HT1080 (cell line): ENCODE results near the gene RAB26. TPM values are rescaled to one million over a fixed set of nuclear protein-coding genes. Genes with fewer than 3 reads are reported as not detected.

Experiments used
- DNase-seq: peaks from one replicate; pipeline ENCODE4 v3.0.0-alpha.2; 2015; ENCODE audit warnings: low read depth
- total RNA-seq: library from RNA; depleted of rRNA; stranded (reverse); fragments of >200 nt; shearing (Covaris generic); gene quantifications from 2 replicates; pipeline ENCODE4 v1.2.3, GENCODE V29; 2014

Gene RAB26
- total RNA-seq, 1 experiment from 2014 or later = 13.4 TPM

DNA sequence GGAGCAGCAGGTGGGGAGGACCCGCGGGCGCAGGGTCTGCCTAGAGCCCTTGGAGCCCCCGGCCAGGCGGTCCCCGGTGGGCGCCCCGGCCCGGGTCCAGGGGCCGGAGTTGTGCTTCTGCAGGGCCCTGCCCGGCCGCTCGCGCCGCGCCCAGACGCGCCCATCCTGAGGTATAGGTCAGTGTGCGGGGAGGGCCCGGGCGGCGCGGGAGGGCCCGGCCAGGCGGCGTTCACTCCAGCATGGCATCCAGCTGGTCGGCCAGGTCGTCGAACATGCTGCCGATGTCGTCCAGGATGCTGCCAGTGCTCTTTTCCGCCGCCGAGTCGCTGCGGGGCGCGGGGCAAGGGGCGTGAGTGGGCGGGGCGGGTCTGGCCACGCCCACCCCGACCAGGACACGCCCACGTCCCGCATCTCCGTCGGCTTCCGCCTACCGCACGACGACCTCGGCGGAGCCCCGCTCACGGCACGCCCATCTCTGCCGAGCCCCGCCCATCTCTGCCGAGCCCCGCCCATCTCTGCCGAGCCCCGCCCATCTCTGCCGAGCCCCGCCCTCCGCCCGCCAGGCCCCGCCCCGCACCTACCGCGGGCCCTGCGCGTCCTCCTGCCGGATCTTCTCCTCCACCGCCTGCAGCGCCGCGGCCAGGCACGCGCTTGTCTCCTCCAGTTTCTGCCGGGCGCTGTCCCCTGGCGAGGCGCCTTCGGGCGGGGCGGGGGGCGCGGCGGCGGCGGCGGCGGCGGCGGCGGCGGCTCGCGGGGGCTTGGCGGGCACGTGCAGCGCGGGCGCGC lies 30.1 kb downstream of the RAB26 start:
- DNase-seq = no peak

DNA sequence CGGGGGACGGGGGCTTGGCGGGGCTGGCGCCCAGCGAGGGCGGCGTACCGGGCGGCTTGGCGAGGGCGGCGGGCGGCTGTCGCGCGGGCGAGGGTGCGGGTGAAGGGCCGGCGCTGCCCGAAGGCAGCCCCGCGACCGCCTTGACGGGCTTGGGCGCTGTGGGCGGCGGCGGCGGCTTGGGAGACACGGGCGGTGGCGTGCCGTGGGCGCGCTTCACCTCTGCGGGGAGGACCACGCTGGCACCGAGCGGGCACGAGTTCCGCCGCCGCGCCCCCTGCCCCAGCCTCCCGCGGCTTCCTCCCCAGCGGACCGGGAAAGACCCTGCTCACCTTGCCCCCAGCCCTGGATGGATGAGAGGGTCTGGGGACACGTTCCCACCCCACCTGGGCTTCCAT lies 30.7 kb downstream of the RAB26 start:
- DNase-seq = no peak

DNA sequence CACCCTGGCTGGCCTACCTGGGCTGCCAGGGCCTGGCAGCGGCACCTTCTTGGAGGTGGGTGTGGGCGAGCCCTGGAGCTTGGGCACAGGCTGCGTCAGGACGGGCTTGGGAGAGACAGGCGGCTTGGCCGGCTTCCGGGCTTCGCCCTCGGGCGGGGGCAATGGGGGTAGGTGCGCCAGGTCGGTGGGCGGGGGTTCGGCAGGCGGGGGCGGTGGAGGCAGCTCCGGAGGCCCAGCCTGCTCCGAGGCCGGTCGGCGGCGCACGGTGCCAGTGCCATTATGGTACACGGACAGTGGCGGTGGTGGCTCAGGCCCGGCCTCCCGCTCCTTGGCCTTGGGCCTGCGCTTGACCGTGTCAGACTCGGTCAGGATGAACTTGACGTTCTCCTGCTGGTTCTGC lies 31.2 kb downstream of the RAB26 start:
- no peak for DNase-seq

DNA sequence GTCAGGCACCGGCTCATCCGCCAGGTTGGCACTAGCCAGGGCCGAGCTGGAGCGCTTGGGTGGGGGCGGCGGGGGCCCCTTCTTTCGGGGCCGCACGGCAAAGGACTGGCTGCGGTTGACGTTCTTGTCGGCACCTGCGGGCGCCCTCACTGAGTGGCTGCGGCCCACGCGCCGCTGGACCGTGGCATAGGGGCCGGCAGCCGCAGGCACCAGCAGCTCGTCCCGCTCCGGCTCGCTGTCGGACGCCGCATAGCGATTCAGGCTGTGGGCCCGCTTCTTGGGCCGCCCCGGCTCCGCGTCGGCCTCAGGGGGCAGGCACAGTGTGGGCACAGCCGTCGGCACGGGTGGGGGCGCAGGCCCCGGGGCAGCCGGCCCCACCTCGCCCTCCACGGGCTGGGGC lies 32.0 kb downstream of the RAB26 start:
- DNase-seq = no peak

DNA sequence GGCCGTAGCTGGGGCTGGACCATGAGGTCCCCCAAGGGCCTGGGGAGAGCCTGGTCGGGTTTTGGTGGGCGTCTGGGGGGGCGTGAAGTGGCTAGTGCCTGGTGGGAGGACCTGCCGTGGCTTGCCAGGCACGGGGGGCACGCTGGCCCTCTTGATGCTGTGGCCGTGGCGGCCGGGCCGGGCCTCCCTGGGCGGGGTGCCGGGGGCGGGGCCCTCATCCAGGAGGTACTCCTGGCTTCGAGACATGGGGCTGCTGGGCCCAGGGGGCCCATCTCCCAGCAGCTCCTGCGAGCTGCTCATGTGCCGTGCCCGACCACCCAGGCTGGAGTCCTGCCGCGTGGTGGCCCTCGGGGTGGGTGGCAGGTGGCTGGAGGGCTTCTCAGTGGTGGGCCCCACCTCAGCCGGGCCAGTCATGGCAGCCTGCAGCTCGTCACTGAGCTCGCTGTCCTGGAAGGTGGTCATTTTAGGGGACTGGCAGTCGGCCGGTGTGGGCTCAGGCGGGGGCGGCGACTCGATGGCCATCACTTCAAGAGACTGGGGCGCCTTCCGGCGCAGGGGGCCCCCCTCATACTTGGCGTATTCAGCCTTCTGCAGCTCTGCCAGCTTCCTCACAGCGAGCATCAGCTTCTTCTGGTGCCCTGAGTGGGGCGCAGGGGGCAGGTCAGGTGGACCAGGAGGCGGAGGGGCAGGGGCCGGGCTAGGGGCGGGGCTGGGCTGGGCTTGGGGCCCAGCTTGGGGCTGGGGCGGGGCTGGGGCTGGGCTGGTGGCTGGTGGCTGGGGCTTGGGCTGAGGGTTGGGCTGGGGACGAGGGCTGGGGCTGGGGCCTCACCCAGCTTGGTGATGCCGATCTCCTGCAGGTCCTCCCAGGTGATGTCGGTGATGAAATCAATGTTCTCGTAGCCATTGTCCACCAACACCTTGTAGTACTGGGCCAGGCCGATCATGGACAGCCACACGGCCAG lies 32.8 kb downstream of the RAB26 start:
- DNase-seq = no peak

DNA sequence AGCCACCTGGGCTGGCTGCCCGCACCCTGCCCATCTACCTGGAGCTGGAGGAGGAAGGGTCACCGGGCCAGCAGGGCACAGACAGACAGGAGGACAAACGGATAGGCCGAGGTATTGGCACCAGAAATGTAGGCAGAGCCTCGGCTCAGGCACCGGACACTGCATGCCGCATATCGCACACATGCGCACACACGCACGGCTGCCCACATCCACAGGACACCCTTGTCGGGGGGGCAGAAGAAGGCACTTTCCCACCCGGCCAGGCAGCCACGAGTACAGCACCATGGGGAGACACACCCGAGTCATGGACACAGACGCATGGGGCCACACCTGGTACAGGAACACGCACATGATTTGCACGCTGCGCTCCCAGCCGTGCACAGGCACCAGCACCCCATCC lies 33.5 kb downstream of the RAB26 start:
- no peak for DNase-seq

DNA sequence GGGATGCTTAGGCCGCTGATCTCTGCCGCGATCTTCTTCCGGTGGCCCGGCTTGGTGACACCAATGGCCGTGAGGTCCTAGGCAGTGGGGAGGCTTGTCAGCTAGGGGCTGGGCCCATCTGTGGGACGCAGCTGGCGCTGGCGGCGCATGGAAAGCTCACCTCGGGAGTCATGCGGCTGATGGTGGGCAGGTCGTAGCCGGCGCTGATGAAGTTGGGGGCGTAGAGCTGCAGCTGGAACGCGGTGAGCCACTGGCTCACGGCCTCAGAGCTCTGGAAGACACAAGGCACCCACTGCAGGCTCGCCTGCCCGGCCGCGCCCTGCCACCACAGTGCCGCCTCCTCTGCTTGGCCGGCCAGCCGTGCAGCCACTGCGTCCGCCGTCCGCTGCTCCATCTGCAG lies 35.2 kb downstream of the RAB26 start:
- no peak for DNase-seq

DNA sequence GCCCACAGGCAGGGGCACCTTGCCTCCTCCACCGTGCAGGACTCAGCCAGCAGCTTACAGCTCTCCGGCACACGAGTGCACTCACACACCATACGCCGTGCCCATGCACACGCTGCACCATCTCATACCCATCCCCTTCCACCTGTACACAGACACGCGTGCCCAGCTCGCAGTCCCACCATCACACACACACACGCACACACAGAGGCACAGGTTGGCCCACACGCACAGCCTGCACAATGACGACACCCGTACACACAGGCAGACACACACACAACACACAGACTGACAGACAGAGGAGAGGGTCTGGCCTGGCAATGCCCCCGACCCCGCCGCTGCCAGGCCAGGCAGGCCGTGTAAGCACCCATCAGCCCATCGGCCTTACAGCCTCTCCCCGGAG lies 35.9 kb downstream of the RAB26 start:
- DNase-seq = no peak

DNA sequence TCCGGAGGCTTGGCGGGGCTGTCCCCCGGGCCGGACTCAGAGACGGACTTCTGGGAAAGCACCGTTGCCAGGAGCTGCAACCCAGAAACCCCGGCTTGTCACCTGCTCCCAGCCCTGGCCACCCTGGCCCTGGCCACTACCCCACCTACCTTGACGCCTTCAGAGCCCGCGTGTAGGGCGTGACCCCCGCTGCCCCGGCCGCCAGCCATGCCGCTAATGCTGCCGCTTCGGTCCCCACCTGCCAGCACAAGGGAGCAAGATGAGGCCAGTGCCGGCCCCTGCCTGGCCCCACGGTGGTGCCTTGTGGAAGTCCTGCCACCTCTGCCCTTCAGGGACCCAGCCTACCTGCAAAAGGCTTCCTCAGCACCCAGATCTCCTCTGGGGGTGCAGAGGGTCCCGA lies 36.5 kb downstream of the RAB26 start:
- DNase-seq = no peak

DNA sequence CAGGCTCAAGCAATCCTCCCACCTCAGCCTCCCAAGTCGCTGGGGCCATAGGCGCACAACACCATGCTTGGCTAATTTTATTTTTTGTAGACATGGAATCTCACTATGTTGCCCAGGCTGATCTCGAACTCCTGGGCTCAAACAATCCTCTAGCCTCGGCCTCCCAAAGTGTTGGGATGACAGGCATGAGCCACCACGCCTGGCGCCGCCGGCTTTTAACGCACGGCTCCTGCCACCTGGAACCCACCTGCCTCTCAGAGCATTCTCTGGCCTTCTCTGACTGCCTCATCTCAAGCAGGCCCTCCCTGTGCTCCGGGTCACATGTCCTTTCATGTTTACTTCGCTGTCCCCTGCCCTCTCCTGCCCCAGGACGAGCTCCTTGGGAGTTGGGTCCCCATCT lies 37.6 kb downstream of the RAB26 start:
- DNase-seq = no peak

DNA sequence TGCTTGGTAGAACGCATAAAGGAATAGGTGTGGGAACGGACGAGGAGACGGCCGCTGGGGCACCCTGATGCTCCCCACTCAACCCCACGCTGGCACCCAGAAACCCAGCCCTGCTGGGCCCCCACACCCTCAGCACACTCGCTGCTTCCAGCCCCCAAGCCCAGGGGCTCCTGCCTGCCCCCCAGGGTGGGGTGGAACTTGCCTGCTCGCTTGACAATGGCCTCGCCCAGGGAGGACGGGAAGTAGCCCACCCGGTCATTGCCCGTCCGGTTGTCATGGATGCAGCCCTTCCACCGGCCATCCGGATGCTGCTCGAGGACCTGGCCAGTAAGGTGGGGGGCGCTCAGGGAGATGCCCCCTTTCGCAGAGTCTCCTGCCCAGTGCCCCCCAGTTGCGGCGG lies 38.1 kb downstream of the RAB26 start:
- no peak for DNase-seq

DNA sequence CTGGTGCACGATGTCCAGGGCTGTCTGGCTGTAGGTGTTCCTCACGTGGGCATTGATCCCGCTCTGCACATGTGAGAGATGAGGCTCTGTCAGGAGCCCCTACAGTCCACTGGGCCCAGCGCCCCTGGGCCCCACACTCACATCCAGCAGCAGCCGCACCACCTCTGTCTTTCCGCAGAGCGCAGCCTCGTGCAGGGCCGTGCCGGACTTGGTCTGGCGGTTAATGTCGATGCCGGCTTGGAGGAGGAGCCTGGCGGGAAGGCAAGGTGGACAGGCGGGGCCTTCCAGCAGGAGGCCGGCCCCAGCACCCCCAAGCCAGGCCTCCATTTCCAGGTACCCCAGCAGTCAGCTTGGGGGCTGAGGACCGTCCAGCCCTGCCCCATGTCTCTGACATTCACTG lies 38.8 kb downstream of the RAB26 start:
- DNase-seq = no peak

DNA sequence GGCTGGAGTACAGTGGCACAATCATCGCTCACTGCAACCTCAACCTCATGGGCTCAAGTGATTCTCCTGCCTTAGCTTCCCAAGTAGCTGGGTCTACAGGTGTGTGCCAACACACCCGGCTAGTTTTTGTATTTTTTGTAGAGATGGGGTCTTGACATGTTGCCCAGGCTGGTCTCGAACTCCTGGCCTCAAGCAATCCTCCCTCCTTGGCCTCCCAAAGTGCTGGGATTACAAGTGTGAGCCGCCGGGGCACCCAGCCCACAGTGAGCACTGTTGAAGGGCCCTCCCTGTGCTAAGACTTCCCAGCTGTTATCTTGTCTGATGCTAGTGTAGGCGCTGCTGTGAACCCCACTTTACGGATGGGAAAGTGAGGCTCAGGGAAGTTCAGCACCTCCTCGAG lies 40.0 kb downstream of the RAB26 start:
- DNase-seq = no peak

DNA sequence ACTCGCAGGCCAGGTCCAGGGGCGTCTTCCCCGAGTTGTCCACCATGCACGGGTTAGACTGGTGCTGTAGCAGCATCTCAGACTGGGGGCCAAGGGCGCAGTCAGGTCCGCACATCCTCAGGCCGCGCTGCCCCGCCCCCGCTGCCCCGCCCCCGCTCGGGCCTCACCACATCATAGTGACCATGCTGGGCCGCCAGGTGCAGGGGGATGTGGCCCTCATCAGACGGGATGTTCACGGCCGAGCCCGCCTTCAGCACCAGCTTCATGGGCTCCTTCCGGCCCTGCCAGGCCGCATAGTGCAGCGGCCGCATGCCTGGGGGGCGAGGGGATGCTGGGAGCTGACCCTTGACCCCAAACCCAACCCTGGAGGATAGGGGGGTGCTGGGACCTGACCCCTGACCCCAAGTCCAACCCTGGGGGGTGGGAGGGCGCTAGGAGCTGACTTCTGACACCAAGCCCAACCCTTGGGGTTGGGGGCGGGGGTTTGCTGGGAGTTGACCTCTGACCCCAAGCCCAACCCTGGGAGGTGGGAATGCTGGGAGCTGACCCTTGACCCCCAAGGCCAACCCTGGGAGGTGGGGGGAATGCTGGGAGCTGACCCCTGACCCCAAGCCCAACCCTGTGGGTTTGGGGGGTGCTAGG lies 40.9 kb downstream of the RAB26 start:
- no peak for DNase-seq

DNA sequence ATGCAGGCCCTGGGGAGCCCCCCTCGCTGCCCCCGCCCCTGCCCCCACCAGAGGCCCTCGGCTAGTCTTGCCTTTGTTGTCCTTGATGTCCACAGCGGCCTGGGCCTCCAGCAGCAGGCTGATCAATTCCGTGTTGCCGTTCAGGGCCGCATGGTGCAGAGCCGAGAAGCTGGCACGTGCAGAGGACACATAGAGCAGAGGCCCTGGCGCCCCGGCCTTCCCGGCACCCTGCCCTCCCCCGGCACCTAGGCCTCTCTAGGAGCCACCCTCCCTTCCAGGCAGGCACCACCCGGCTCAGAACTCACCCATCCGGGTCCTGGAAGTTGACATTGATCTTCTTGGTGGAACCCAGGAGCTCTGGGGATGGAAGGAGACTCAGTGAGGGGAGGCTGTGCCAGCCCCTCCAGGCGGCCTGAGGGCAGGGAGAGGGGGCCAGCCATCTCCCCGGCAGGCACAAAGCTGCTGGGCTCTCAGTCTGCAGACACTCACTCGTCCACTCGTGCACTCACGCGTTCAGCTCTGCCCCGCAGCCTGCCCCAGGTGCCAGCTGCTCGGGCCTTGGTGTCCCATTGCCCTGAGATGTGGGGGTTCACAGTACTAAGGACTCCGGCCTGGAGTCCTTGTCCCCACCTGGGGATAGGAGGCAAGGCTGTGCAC lies 41.7 kb downstream of the RAB26 start:
- no peak for DNase-seq

DNA sequence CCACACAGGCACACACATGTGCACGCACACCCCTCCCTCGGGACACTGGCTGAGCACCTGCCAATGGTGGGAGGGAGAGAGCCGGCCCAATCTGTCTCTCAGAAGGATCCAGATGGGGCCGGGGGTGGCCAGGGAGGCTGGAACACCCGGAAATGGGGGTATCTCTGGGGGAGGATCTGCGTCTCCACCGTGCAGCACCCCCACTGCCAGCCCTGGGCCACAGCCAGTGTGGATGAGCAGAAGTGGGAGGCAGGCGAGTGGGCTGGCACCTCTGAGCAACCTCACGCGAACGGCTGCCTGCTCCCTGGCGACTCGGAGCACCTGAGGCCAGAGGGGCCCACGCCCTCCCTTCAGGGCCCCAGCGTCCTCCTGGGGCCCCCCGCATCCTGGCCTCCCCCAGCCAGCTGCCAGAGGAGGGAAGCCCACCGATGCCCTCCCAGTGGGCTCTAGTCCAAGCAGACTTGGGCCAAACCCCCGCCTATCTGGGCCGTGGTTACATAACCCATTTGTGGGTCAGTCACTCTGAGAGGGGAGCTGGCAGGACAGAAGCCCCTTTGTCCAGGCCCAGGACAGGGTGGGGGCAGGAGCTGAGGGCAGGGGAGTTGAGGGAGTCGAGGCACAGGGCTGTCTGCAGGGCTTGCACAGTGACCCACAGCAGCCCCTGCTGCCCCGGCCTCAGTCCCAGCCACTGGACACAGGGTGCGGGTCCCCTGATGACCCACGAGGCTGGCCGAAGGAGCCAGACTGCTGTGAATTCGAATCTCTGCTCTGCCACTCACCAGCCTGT lies 42.4 kb downstream of the RAB26 start:
- DNase-seq = no peak

DNA sequence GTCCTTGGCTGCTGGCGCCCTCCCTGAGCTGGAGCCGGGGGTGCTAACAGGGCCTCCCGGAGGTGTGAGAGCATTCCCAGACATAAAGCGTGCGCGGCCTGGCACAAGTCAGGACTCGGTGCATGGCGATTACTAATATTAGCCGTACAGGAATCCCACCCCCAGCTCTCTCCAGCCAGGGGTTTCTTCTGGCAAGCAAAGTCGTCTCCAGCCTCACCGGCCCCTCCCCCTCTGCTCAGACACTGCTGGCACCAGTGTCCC lies 43.0 kb downstream of the RAB26 start:
- no peak for DNase-seq

DNA sequence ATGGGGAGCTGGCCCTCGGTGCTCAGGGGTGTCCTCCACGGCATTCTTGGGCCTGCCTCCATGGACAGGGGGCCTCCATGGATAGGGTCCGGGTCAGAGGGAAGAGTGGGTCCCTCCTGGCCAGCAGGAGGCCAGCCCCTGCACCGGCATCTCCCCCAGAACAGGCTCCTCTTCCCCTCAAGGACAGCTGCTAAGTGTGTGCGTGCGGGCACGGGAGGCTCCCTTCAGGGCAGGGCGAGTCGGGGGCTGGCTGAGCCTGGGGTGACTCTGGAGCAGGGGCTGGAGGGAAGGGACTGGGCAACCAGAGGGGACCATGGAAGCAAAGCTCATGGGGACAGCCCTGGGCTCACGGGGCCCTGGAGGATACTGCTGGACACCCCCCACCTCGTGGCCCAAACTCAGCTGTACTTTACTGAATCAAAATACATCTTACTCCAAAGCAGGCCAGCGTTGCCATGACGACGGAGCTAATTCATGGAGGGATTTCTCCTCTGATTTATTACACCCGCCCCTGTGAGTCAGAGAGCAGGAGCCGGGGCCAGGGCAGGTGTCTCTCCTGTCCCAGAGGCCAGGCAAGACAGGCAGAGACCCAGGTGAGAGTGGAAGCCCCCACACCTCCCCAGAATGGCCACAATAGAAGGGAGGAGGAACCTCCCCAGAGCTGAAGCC lies 45.9 kb downstream of the RAB26 start:
- peak; percentile 62 for DNase-seq

DNA sequence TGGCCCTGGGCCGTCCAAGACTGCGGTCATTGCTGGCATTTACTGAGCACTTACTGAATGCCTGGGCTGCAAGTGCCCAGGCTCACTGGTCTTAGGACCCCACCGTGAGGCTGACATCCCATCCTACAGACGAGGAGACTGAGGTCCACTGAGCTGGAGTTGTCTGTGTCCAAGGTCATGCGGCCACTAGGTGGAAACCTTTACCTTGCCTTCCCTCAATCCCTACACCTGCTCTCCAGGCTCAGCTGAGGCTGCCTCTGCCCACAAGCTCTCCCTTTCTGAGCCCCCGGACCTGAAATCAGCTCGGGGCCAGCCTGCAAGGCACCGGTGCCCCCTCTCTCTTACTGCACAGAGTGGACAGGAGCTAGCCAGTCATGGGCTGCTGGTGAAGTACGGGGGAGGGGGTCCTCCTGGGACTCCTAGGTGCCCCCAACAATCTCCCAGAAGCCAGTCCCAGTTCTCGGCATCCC lies 46.5 kb downstream of the RAB26 start:
- DNase-seq = peak; percentile 67
